ENCODE results near the gene COL5A3.

- no peak for TF ChIP-seq CTCF (IDR thresholded peaks at IDR 0.05)
- TF ChIP-seq POLR2A (IDR thresholded peaks at IDR 0.05), result no peak
These were observed 77.5 kb downstream of the COL5A3 start for GRCh38 chr19:9932835-9933234.

All from testis (tissue), 2 donors.